Erythroblast (primary cell): ENCODE measurements around the gene MAST4.

ENCODE experiments used
- GATA1 ChIP-seq: IDR thresholded peaks from 2 replicates; pipeline ENCODE4 v1.6.1; 2011; ENCODE audit warnings: low read depth, mild to moderate bottlenecking, control low read depth, low read length, moderate library complexity
- POLR2A ChIP-seq: IDR thresholded peaks from 2 replicates; pipeline ENCODE4 v1.6.1; 2011; ENCODE audit warnings: mild to moderate bottlenecking, low read length

- TF ChIP-seq POLR2A (peak; percentile 53), GATA1 (no peak)
Measured at GRCh38 chr5:66744040-66744439, 147.8 kb downstream of the MAST4 start.
